B cell (primary cell): ENCODE data around the gene VIPR2. TPM values are rescaled to one million over a fixed set of nuclear protein-coding genes. Genes with fewer than 3 reads are reported as not detected.

Experiments used
- ATAC-seq: fragments of 200-7000 bp; cut with Tn5 transposase; one replicate; pipeline ENCODE4 v1.10.0; 2021; ENCODE audit warnings: low read depth, mild to moderate bottlenecking, moderate number of reproducible peaks, moderate library complexity
- CTCF ChIA-PET: fragments of 350-600 bp; sonication (Branson Sonifier 250); formaldehyde crosslinking; loops from one replicate; lab custom pipeline; 2021; ENCODE audit warnings: antibody characterized with exemption, inconsistent platforms; lab: Charles Lee
- POLR2A ChIA-PET: fragments of 350-600 bp; sonication (Branson Sonifier 250); formaldehyde crosslinking; loops from one replicate; lab custom pipeline; 2021; ENCODE audit warnings: antibody characterized with exemption; lab: Charles Lee
- DNase-seq: peaks from one replicate; pipeline ENCODE4 v3.0.0; 2013
- H2AFZ ChIP-seq: 2 replicates; pipeline ENCODE4 v1.6.1; 2012; ENCODE audit warnings: mild to moderate bottlenecking, low read depth, low read length; ENCODE audit not compliant: insufficient read depth, poor library complexity, severe bottlenecking
- H3K27ac ChIP-seq, 2 donors: 1 replicate in 1 of 2; 2 replicates in 1 of 2; pipeline ENCODE4 v1.5.1; 2012 to 2013; ENCODE audit warnings: low read length in 2 of 2, mild to moderate bottlenecking in 2 of 2, moderate library complexity in 1 of 2
- H3K27me3 ChIP-seq, 4 experiments: fragments of 200-600 bp in 1 of 4; sonication (generic) in 1 of 4; replicated peaks in 1 of 4; 1 replicate in 2 of 4; 2 replicates in 2 of 4; pipeline versions ENCODE4 v1.6.1 to v1.7.0; 2013 to 2016; ENCODE audit warnings: low read length in 3 of 4, mild to moderate bottlenecking in 2 of 4, mixed read lengths in 1 of 4, moderate library complexity in 1 of 4; ENCODE audit not compliant: insufficient read depth in 4 of 4, control insufficient read depth in 3 of 4; ENCODE audit errors: control extremely low read depth in 1 of 4
- H3K36me3 ChIP-seq, 2 experiments: replicated peaks in 1 of 2; 1 replicate in 1 of 2; 2 replicates in 1 of 2; pipeline versions ENCODE4 v1.6.1 to v1.7.1; 2013; ENCODE audit warnings: low read length in 1 of 2; ENCODE audit not compliant: insufficient read depth in 2 of 2, control insufficient read depth in 1 of 2; ENCODE audit errors: control extremely low read depth in 1 of 2, extremely low read depth in 1 of 2
- H3K4me1 ChIP-seq, 2 donors: fragments of 200-600 bp in 1 of 2; sonication (generic) in 1 of 2; 1 replicate in 1 of 2; 2 replicates in 1 of 2; pipeline versions ENCODE4 v1.5.1 to v1.6.1; 2013 to 2017; ENCODE audit warnings: low read length in 2 of 2; ENCODE audit not compliant: control insufficient read depth in 2 of 2, insufficient read depth in 2 of 2
- H3K4me2 ChIP-seq: replicated peaks from 2 replicates; pipeline ENCODE3; 2012; ENCODE audit warnings: mild to moderate bottlenecking, low read depth, low read length; ENCODE audit not compliant: poor library complexity, severe bottlenecking
- H3K4me3 ChIP-seq, 5 experiments: fragments of 200-600 bp in 1 of 5; sonication (generic) in 1 of 5; 1 replicate in 3 of 5; 2 replicates in 2 of 5; pipeline versions ENCODE4 v1.5.1 to v1.7.0; 2011 to 2016; ENCODE audit warnings: low read length in 4 of 5, mild to moderate bottlenecking in 4 of 5, low read depth in 2 of 5, control low read depth in 1 of 5, moderate library complexity in 1 of 5; ENCODE audit not compliant: insufficient read depth in 1 of 5; ENCODE audit errors: control extremely low read depth in 1 of 5, extremely low read depth in 1 of 5
- H3K79me2 ChIP-seq: fragments of 200-600 bp; sonication (generic); one replicate; pipeline ENCODE4 v1.6.0; 2016; ENCODE audit warnings: low read length; ENCODE audit not compliant: control insufficient read depth, insufficient read depth
- H3K9ac ChIP-seq: fragments of 200-600 bp; sonication (generic); 2 replicates; pipeline ENCODE4 v1.6.1; 2017; ENCODE audit warnings: mild to moderate bottlenecking, low read length, moderate library complexity
- H3K9me3 ChIP-seq, 3 donors: one replicate each; pipeline versions ENCODE4 v1.6.1 to v1.7.1; 2013; ENCODE audit warnings: low read length in 2 of 3; ENCODE audit not compliant: control insufficient read depth in 2 of 3, insufficient read depth in 1 of 3; ENCODE audit errors: control extremely low read depth in 1 of 3
- H4K20me1 ChIP-seq: 2 replicates; pipeline ENCODE4 v1.6.0; 2012; ENCODE audit warnings: mild to moderate bottlenecking, low read length; ENCODE audit not compliant: insufficient read depth, control insufficient read depth, poor library complexity, severe bottlenecking
- H3K27ac Mint-ChIP-seq: one replicate; pipeline ENCODE4 v1.8.0; 2021; ENCODE audit warnings: mixed read lengths
- H3K27me3 Mint-ChIP-seq: one replicate; pipeline ENCODE4 v1.8.0; 2021; ENCODE audit warnings: mixed read lengths
- H3K4me1 Mint-ChIP-seq: one replicate; pipeline ENCODE4 v1.8.0; 2021; ENCODE audit warnings: mixed read lengths
- H3K4me3 Mint-ChIP-seq: one replicate; pipeline ENCODE4 v1.8.0; 2021; ENCODE audit warnings: mixed read lengths
- H3K9me3 Mint-ChIP-seq: one replicate; pipeline ENCODE4 v1.8.0; 2022; ENCODE audit warnings: mixed read lengths; ENCODE audit not compliant: insufficient read depth
- EZH2 ChIP-seq: IDR thresholded peaks from 2 replicates; pipeline ENCODE4 v1.6.1; 2012; ENCODE audit warnings: borderline replicate concordance, low read depth, mild to moderate bottlenecking, moderate library complexity, low read length; ENCODE audit not compliant: insufficient read depth, poor library complexity, severe bottlenecking
- WGBS: methylation state at CpG from one replicate; pipeline ENCODE4 v1.1.5; 2013; ENCODE audit warnings: missing lambda C conversion rate; ENCODE audit not compliant: insufficient coverage; 5-methylcytosine and 5-hydroxymethylcytosine counted together
- intact Hi-C: fragments of 100-400 bp; cut with micrococcal nuclease; formaldehyde crosslinking; loops from one replicate; pipeline ENCODE4 v1.10.0; 2022
- polyA plus RNA-seq: library from polyadenylated mRNA; depleted of rRNA; stranded (reverse); fragments of >200 nt; gene quantifications from 2 replicates; pipeline ENCODE4 v1.2.3, GENCODE V29; 2012
- total RNA-seq, 2 donors: library from RNA; stranded (reverse); fragments of 120-200 nt in 1 of 2; gene quantifications; 1 replicate in 1 of 2; 2 replicates in 1 of 2; pipeline versions ENCODE4 v1.2.3 to v1.2.4, GENCODE V29; 2013 to 2022
- TF ChIP-seq, protein P1 (sequence below): fragments of 200-600 bp; IDR thresholded peaks from one replicate; pipeline ENCODE4 v1.8.0; 2022; ENCODE audit warnings: antibody characterized with exemption, mild to moderate bottlenecking

Gene VIPR2
- total and polyA plus RNA-seq, 2 donors (not counting 1 experiment from before 2014, with no cell fraction given), result not detected

DNA sequence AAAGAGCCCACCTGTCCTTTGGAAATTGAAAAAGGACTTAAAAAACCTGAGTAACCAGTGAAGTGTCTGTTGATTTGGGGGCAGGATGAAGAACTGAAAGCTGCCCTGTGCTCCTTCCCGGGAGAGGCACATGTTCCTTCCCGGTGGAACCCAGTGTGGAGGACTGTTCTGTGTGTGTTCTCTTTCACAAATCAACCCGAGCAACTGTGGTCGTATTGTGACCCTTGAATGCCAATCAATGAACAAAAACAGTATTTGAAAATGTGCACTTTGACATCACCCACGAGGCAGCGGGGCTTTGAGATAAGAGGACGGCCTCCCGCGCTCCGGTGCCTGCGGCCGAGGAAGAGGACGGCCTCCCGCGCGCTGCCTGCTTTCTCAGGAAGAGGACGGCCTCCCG lies 139.0 kb downstream of the VIPR2 start:
- Mint-ChIP-seq H3K27ac (no peak overlapping the region), H3K4me3 (no peak overlapping the region), H3K4me1 (no peaks in the 10 kb centered on the region), H3K27me3 (no peaks in the 10 kb centered on the region), H3K9me3 (no peaks in the 10 kb centered on the region)
- no peak overlapping the region for H3K9ac ChIP-seq
- H3K27ac ChIP-seq, result no peak overlapping the region
- no peaks in the 10 kb centered on the region for H3K79me2 ChIP-seq
- H3K4me1 ChIP-seq, result no peaks in the 10 kb centered on the region
- ChIA-PET CTCF (interaction anchor here (0.7 kb wide), 1 partner anchor 27 kb away, joined by 6 read pairs; no protein-coding TSS in a partner anchor), POLR2A (no interaction called here)
- intact Hi-C loops, result no loop called here
- H3K4me3 ChIP-seq, result no peak overlapping the region
- DNase-seq, result no peak
- 97% methylated on average over 3 of the region's 18 CpGs for WGBS
- TF ChIP-seq, protein P1, sequence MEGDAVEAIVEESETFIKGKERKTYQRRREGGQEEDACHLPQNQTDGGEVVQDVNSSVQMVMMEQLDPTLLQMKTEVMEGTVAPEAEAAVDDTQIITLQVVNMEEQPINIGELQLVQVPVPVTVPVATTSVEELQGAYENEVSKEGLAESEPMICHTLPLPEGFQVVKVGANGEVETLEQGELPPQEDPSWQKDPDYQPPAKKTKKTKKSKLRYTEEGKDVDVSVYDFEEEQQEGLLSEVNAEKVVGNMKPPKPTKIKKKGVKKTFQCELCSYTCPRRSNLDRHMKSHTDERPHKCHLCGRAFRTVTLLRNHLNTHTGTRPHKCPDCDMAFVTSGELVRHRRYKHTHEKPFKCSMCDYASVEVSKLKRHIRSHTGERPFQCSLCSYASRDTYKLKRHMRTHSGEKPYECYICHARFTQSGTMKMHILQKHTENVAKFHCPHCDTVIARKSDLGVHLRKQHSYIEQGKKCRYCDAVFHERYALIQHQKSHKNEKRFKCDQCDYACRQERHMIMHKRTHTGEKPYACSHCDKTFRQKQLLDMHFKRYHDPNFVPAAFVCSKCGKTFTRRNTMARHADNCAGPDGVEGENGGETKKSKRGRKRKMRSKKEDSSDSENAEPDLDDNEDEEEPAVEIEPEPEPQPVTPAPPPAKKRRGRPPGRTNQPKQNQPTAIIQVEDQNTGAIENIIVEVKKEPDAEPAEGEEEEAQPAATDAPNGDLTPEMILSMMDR, result no peak
- TF ChIP-seq EZH2, result no peak
- H3K36me3 ChIP-seq, result no peaks in the 10 kb centered on the region
- no peak for ATAC-seq
- H2AFZ ChIP-seq, result no peak overlapping the region
- H3K4me2 ChIP-seq, result no peak overlapping the region
- H3K27me3 ChIP-seq, result no peaks in the 10 kb centered on the region
- H4K20me1 ChIP-seq, result no peaks in the 10 kb centered on the region
- no peaks in the 10 kb centered on the region for H3K9me3 ChIP-seq

DNA sequence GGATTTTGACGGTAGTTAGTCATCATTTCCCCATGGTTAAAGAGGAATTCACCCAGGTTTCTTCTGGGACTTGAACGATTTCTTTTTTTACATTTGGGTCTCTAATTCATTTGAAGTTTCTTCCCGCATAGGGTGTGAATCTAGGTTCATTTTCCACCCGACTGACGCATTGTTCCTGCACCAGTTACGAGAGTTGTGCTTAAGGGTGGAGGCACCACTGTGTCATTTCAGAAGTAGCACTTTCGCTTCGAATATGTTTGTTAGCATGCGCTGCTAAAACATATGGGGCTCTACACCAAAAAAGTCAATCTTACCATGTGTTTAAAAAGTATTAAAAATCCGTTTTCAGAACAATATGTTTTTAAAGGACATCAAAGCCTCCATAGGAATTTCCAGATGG lies 140.3 kb downstream of the VIPR2 start:
- TF ChIP-seq, protein P1, result no peak
- no peak for TF ChIP-seq EZH2
- no peak overlapping the region for H3K27ac Mint-ChIP-seq

More for the DNA sequence above, 140.3 kb downstream of the VIPR2 start:
- Histone ChIP-seq H3K9ac (no peak overlapping the region), H3K4me1 (no peaks in the 10 kb centered on the region), H2AFZ (no peak overlapping the region), H3K9me3 (no peaks in the 10 kb centered on the region), H4K20me1 (no peaks in the 10 kb centered on the region), H3K4me3 (no peak overlapping the region), H3K4me2 (no peak overlapping the region), H3K36me3 (no peaks in the 10 kb centered on the region), H3K27ac (no peak overlapping the region), H3K27me3 (no peaks in the 10 kb centered on the region), H3K79me2 (no peaks in the 10 kb centered on the region)
- intact Hi-C loops, result no loop called here
- WGBS, result 79% methylated on average over 6 of the region's 10 CpGs
- no peak for DNase-seq
- no peaks in the 10 kb centered on the region for H3K4me1 Mint-ChIP-seq
- no peaks in the 10 kb centered on the region for H3K9me3 Mint-ChIP-seq
- H3K27me3 Mint-ChIP-seq, result no peaks in the 10 kb centered on the region
- CTCF ChIA-PET, result no interaction called here
- no peak overlapping the region for H3K4me3 Mint-ChIP-seq
- no peak for ATAC-seq
- POLR2A ChIA-PET, result no interaction called here
